HEK293 (cell line): ENCODE measurements around the gene CACNB4.

ENCODE experiments used
- CTCF ChIA-PET: fragments of 350-600 bp; formaldehyde crosslinking; extraction: SDS; loops from one replicate; lab custom pipeline; 2021; ENCODE audit warnings: antibody characterized with exemption; lab: Yijun Ruan, JAX
- POLR2A ChIA-PET: fragments of 300-600 bp; formaldehyde crosslinking; extraction: SDS; loops from one replicate; lab custom pipeline; 2020; ENCODE audit warnings: antibody characterized with exemption, inconsistent platforms; lab: Yijun Ruan, JAX
- H3K27ac ChIP-seq: fragments of 200-500 bp; sonication (Bioruptor generic); 2 replicates; pipeline ENCODE4 v1.5.1; 2014; ENCODE audit warnings: low read depth, low read length, control low read depth, inconsistent platforms; ENCODE audit errors: extremely low read depth
- H3K36me3 ChIP-seq, 2 experiments: fragments of 200-500 bp in 1 of 2; sonication (Bioruptor generic) in 1 of 2; 1 replicate in 1 of 2; 2 replicates in 1 of 2; pipeline ENCODE4 v1.5.1; 2014 to 2017; ENCODE audit warnings: inconsistent platforms in 2 of 2, low read length in 2 of 2; ENCODE audit not compliant: control insufficient read depth in 2 of 2, insufficient read depth in 1 of 2
- H3K4me1 ChIP-seq: fragments of 200-500 bp; sonication (Bioruptor generic); 2 replicates; pipeline ENCODE4 v1.5.1; 2014; ENCODE audit warnings: mild to moderate bottlenecking, low read length, inconsistent platforms; ENCODE audit not compliant: control insufficient read depth, insufficient read depth
- H3K4me3 ChIP-seq: 2 replicates; pipeline ENCODE4 v1.5.1; 2011; ENCODE audit warnings: low read depth, mild to moderate bottlenecking, control low read depth, low read length, moderate library complexity
- H3K9me3 ChIP-seq: fragments of 200-500 bp; sonication (Bioruptor generic); 2 replicates; pipeline ENCODE4 v1.5.1; 2014; ENCODE audit warnings: low read depth, low read length, inconsistent platforms; ENCODE audit not compliant: control insufficient read depth, insufficient read depth
- FEZF1 ChIP-seq: fragments of 450-650 bp; formaldehyde crosslinking; IDR thresholded peaks from 2 replicates; pipeline ENCODE4 v1.5.1; 2016; ENCODE audit warnings: missing biosample characterization, missing genetic modification characterization
- KLF7 ChIP-seq: fragments of 450-650 bp; formaldehyde crosslinking; IDR thresholded peaks from 2 replicates; pipeline ENCODE4 v1.5.1; 2016; ENCODE audit warnings: missing biosample characterization, missing genetic modification characterization, borderline replicate concordance
- KLF9 ChIP-seq: fragments of 450-650 bp; formaldehyde crosslinking; IDR thresholded peaks from 2 replicates; pipeline ENCODE4 v1.5.1; 2016; ENCODE audit warnings: missing biosample characterization, missing genetic modification characterization, low read depth
- MZF1 ChIP-seq: fragments of 450-650 bp; formaldehyde crosslinking; IDR thresholded peaks from 2 replicates; pipeline ENCODE4 v1.5.1; 2017; ENCODE audit warnings: missing biosample characterization, missing genetic modification characterization, borderline replicate concordance
- PRDM1 ChIP-seq: fragments of 450-650 bp; formaldehyde crosslinking; IDR thresholded peaks from 2 replicates; pipeline ENCODE4; 2016; ENCODE audit warnings: missing biosample characterization, missing genetic modification characterization
- PRDM4 ChIP-seq: fragments of 450-650 bp; formaldehyde crosslinking; IDR thresholded peaks from 2 replicates; pipeline ENCODE4 v1.5.1; 2017; ENCODE audit warnings: missing biosample characterization, missing genetic modification characterization
- ZBTB6 ChIP-seq: fragments of 450-650 bp; formaldehyde crosslinking; IDR thresholded peaks from 2 replicates; pipeline ENCODE4 v1.5.1; 2017; ENCODE audit warnings: missing biosample characterization, missing genetic modification characterization
- ZEB2 ChIP-seq: fragments of 450-650 bp; formaldehyde crosslinking; IDR thresholded peaks from 2 replicates; pipeline ENCODE4 v1.5.1; 2016; ENCODE audit warnings: missing biosample characterization, missing genetic modification characterization
- ZFP41 ChIP-seq: fragments of 450-650 bp; formaldehyde crosslinking; IDR thresholded peaks from 2 replicates; pipeline ENCODE4 v1.5.1; 2016; ENCODE audit warnings: missing biosample characterization, missing genetic modification characterization, borderline replicate concordance
- ZNF146 ChIP-seq: fragments of 450-650 bp; formaldehyde crosslinking; IDR thresholded peaks from 2 replicates; pipeline ENCODE4 v1.5.1; 2016; ENCODE audit warnings: missing biosample characterization, missing genetic modification characterization
- ZNF202 ChIP-seq: fragments of 450-650 bp; formaldehyde crosslinking; IDR thresholded peaks from 2 replicates; pipeline ENCODE4 v1.5.1; 2016; ENCODE audit warnings: missing biosample characterization, missing genetic modification characterization, borderline replicate concordance
- ZNF266 ChIP-seq: fragments of 450-650 bp; formaldehyde crosslinking; IDR thresholded peaks from 2 replicates; pipeline ENCODE4 v1.5.1; 2016; ENCODE audit warnings: missing biosample characterization, missing genetic modification characterization, low read depth
- ZNF274 ChIP-seq, 2 experiments: fragments of 200-500 bp in 1 of 2; fragments of 450-650 bp in 1 of 2; sonication (Bioruptor generic) in 1 of 2; formaldehyde crosslinking in 1 of 2; IDR thresholded peaks; 2 replicates each; pipeline versions ENCODE4 v1.5.1 to v1.6.1; 2014 to 2016; ENCODE audit warnings: borderline replicate concordance in 1 of 2, inconsistent platforms in 1 of 2, low read length in 1 of 2, missing biosample characterization in 1 of 2, missing genetic modification characterization in 1 of 2
- ZNF350 ChIP-seq: fragments of 450-650 bp; formaldehyde crosslinking; IDR thresholded peaks from 2 replicates; pipeline ENCODE4 v1.5.0; 2017; ENCODE audit warnings: missing biosample characterization, mild to moderate bottlenecking, missing genetic modification characterization
- ZNF366 ChIP-seq: fragments of 450-650 bp; formaldehyde crosslinking; conservative IDR thresholded peaks from 2 replicates; pipeline ENCODE4 v1.5.1; 2016; ENCODE audit warnings: missing biosample characterization, missing genetic modification characterization
- ZNF394 ChIP-seq: fragments of 450-650 bp; formaldehyde crosslinking; IDR thresholded peaks from 2 replicates; pipeline ENCODE4 v1.5.1; 2016; ENCODE audit warnings: missing biosample characterization, missing genetic modification characterization, mild to moderate bottlenecking, moderate library complexity, borderline replicate concordance
- ZNF449 ChIP-seq: fragments of 450-650 bp; formaldehyde crosslinking; IDR thresholded peaks from 2 replicates; pipeline ENCODE4 v1.5.1; 2017; ENCODE audit warnings: missing biosample characterization, mild to moderate bottlenecking, missing genetic modification characterization, moderate library complexity
- ZNF488 ChIP-seq: fragments of 450-650 bp; formaldehyde crosslinking; IDR thresholded peaks from 2 replicates; pipeline ENCODE4 v1.5.1; 2016; ENCODE audit warnings: missing biosample characterization, missing genetic modification characterization
- ZNF510 ChIP-seq: fragments of 450-650 bp; formaldehyde crosslinking; IDR thresholded peaks from 2 replicates; pipeline ENCODE4 v1.5.1; 2018; ENCODE audit warnings: mild to moderate bottlenecking, missing genetic modification characterization, missing biosample characterization; ENCODE audit not compliant: insufficient replicate concordance
- ZNF555 ChIP-seq: fragments of 450-650 bp; formaldehyde crosslinking; conservative IDR thresholded peaks from 2 replicates; pipeline ENCODE4 v1.5.1; 2017; ENCODE audit warnings: missing biosample characterization, mild to moderate bottlenecking, missing genetic modification characterization, inconsistent platforms
- ZNF571 ChIP-seq: fragments of 450-650 bp; formaldehyde crosslinking; IDR thresholded peaks from 2 replicates; pipeline ENCODE4 v1.5.0; 2017; ENCODE audit warnings: missing biosample characterization, missing genetic modification characterization
- ZNF580 ChIP-seq: fragments of 450-650 bp; formaldehyde crosslinking; IDR thresholded peaks from 2 replicates; pipeline ENCODE4 v1.5.1; 2016; ENCODE audit warnings: missing biosample characterization, missing genetic modification characterization
- ZNF777 ChIP-seq: fragments of 450-650 bp; formaldehyde crosslinking; IDR thresholded peaks from 2 replicates; pipeline ENCODE4 v1.5.1; 2017; ENCODE audit warnings: missing biosample characterization, missing genetic modification characterization, borderline replicate concordance
- ZSCAN16 ChIP-seq: fragments of 450-650 bp; formaldehyde crosslinking; IDR thresholded peaks from 2 replicates; pipeline ENCODE4 v1.5.1; 2016; ENCODE audit warnings: missing biosample characterization, missing genetic modification characterization

Gene CACNB4

GRCh38 chr2:151952691-151953456, 146.0 kb downstream of the CACNB4 start:
- no peaks in the 10 kb centered on the region for H3K9me3 ChIP-seq
- ChIA-PET POLR2A (no interaction called here), CTCF (interaction anchor here (1.9 kb wide), 1 partner anchor 46 kb away, joined by 5 read pairs; no protein-coding TSS in a partner anchor)
- H3K4me1 ChIP-seq = 0 out of 2 replicates have a peak, but pooled peaks cover under 1% of the 10 kb centered on the region
- TF ChIP-seq ZNF510 (tag by site-specific recombination) (no peak), ZBTB6 (no peak), MZF1 (no peak), FEZF1 (tag by site-specific recombination) (no peak), ZNF266 (no peak), KLF7 (tag by site-specific recombination) (no peak), ZEB2 (no peak), ZNF449 (tag by site-specific recombination) (no peak), ZNF394 (no peak), ZNF202 (no peak), ZNF350 (tag by site-specific recombination) (no peak), ZFP41 (tag by site-specific recombination) (no peak), ZNF580 (tag by site-specific recombination) (no peak), ZNF488 (tag by site-specific recombination) (no peak), ZNF777 (no peak)
- H3K27ac ChIP-seq = no peak overlapping the region
- no peak overlapping the region for H3K4me3 ChIP-seq
- H3K36me3 ChIP-seq = no peaks in the 10 kb centered on the region

GRCh38 chr2:151947813-151948165, 151.1 kb downstream of the CACNB4 start:
- CTCF ChIA-PET = interaction anchor here (0.6 to 1.7 kb wide), 7 partner anchors 10 to 1942 kb away, joined by 3 to 7 read pairs (median 3); no protein-coding TSS in a partner anchor
- H3K27ac ChIP-seq = no peak overlapping the region
- POLR2A ChIA-PET = no interaction called here
- H3K4me3 ChIP-seq = no peak overlapping the region
- TF ChIP-seq ZSCAN16 (tag by site-specific recombination) (no peak), ZNF571 (tag by site-specific recombination) (no peak), FEZF1 (tag by site-specific recombination) (no peak), ZNF777 (no peak), ZNF555 (tag by site-specific recombination) (no peak), PRDM1 (tag by site-specific recombination) (no peak), PRDM4 (no peak), ZNF274 (IDR thresholded peaks at IDR 0.05; ENCODE audit: low read length) (no peak), ZNF274 (tag by site-specific recombination; IDR thresholded peaks at IDR 0.05; ENCODE audit: borderline replicate concordance) (no peak), ZNF366 (no peak), ZNF146 (tag by site-specific recombination) (no peak), KLF9 (no peak)
- H3K4me1 ChIP-seq = peaks cover 5% of the 10 kb centered on the region
- no peaks in the 10 kb centered on the region for H3K36me3 ChIP-seq
- no peaks in the 10 kb centered on the region for H3K9me3 ChIP-seq
